GM12878 (cell line): ENCODE results near the gene ARHGAP21. TPM values are rescaled to one million over a fixed set of nuclear protein-coding genes. Genes with fewer than 3 reads are reported as not detected.

Experiments
- ATAC-seq: fragments of 200-7000 bp; cut with Tn5 transposase; 3 replicates; pipeline ENCODE4 v1.9.1; 2020; ENCODE audit warnings: mild to moderate bottlenecking, moderate library complexity
- BruUV-seq: library from RNA; stranded (reverse); fragments of 400-500 nt; replicated peaks from 2 replicates; lab custom pipeline; 2021; lab: Mats Ljungman, UMichigan
- CTCF ChIA-PET: fragments of 300-600 bp; sonication (Branson Sonifier 250); formaldehyde crosslinking; extraction: SDS; loops from one replicate; lab custom pipeline; 2021; ENCODE audit warnings: inconsistent platforms; lab: Yijun Ruan, JAX
- POLR2A ChIA-PET: fragments of 350-600 bp; formaldehyde crosslinking; extraction: SDS; loops from one replicate; lab custom pipeline; 2021; ENCODE audit warnings: inconsistent platforms; lab: Charles Lee
- RAD21 ChIA-PET: fragments of 300-600 bp; sonication (Branson Sonifier 250); formaldehyde crosslinking; loops from one replicate; lab custom pipeline; 2023; ENCODE audit warnings: antibody characterized with exemption; ENCODE audit not compliant: unreplicated experiment; lab: Charles Lee
- SMC1A ChIA-PET: fragments of 300-600 bp; sonication (Branson Sonifier 250); formaldehyde crosslinking; loops from one replicate; lab custom pipeline; 2023; ENCODE audit not compliant: unreplicated experiment, uncharacterized antibody; lab: Charles Lee
- DNase-seq: peaks from one replicate; pipeline ENCODE4 v3.0.0-alpha.2; 2011; ENCODE audit warnings: low read depth, low spot score
- FAIRE-seq: peaks from 3 replicates; lab custom pipeline; 2011; peaks lifted over from hg19 to GRCh38; lab: Jason Lieb, UNC
- H2AFZ ChIP-seq: 2 replicates; pipeline ENCODE4 v1.6.0; 2011; ENCODE audit warnings: low read depth, low read length, control low read depth; ENCODE audit not compliant: control insufficient read depth
- H3K27ac ChIP-seq: 2 replicates; pipeline ENCODE4 v1.5.1; 2011; ENCODE audit warnings: control low read depth; ENCODE audit not compliant: control insufficient read depth, insufficient read depth
- H3K27me3 ChIP-seq, 2 experiments: replicated peaks in 1 of 2; 2 replicates each; pipeline versions ENCODE4 v1.6.0 to v1.6.1; 2011; ENCODE audit warnings: low read length in 1 of 2; ENCODE audit not compliant: control insufficient read depth in 2 of 2, insufficient read depth in 2 of 2
- H3K36me3 ChIP-seq, 2 experiments: 2 replicates each; pipeline ENCODE4 v1.5.1; 2011; ENCODE audit warnings: low read length in 1 of 2; ENCODE audit not compliant: control insufficient read depth in 2 of 2, insufficient read depth in 2 of 2
- H3K4me1 ChIP-seq: 2 replicates; pipeline ENCODE4 v1.6.1; 2011; ENCODE audit warnings: mild to moderate bottlenecking, low read length, moderate library complexity, mixed read lengths; ENCODE audit not compliant: control insufficient read depth, insufficient read depth
- H3K4me2 ChIP-seq: 2 replicates; pipeline ENCODE4 v1.6.0; 2011; ENCODE audit warnings: control low read depth; ENCODE audit not compliant: control insufficient read depth, insufficient read depth
- H3K4me3 ChIP-seq: fragments of 200-600 bp; sonication (generic); 2 replicates; pipeline ENCODE4 v1.5.1; 2016
- H3K79me2 ChIP-seq: 2 replicates; pipeline ENCODE4 v1.6.0; 2011; ENCODE audit warnings: low read length; ENCODE audit not compliant: control insufficient read depth, insufficient read depth
- H3K9ac ChIP-seq: 2 replicates; pipeline ENCODE4 v1.8.0; 2011; ENCODE audit warnings: low read length, control low read depth, mixed read lengths; ENCODE audit not compliant: control insufficient read depth, insufficient read depth
- H3K9me3 ChIP-seq: replicated peaks from 3 replicates; pipeline ENCODE4 v1.5.1; 2011; ENCODE audit warnings: mild to moderate bottlenecking, low read length; ENCODE audit not compliant: control insufficient read depth, insufficient read depth
- H4K20me1 ChIP-seq: 2 replicates; pipeline ENCODE4 v1.6.0; 2011; ENCODE audit not compliant: control insufficient read depth, insufficient read depth
- BACH1 ChIP-seq: fragments of 450-650 bp; IDR thresholded peaks from 2 replicates; pipeline ENCODE4 v1.6.1; 2017; ENCODE audit warnings: mild to moderate bottlenecking, borderline replicate concordance
- CHD2 ChIP-seq: IDR thresholded peaks from 2 replicates; pipeline ENCODE4 v1.6.1; 2011; ENCODE audit warnings: low read depth, low read length, improper control_type of control experiment, borderline replicate concordance
- CTCF ChIP-seq, 3 experiments: IDR thresholded peaks in 2 of 3; conservative IDR thresholded peaks in 1 of 3; 2 replicates each; pipeline ENCODE4 v1.5.1; 2011; ENCODE audit warnings: low read depth in 3 of 3, low read length in 3 of 3, mild to moderate bottlenecking in 3 of 3, control low read depth in 2 of 3, moderate library complexity in 2 of 3, inconsistent platforms in 1 of 3, mixed read lengths in 1 of 3; ENCODE audit not compliant: control insufficient read depth in 2 of 3, insufficient read depth in 1 of 3; ENCODE audit errors: extremely low read depth in 1 of 3
- ETV6 ChIP-seq, 2 experiments: fragments of 450-650 bp in 1 of 2; IDR thresholded peaks in 1 of 2; conservative IDR thresholded peaks in 1 of 2; 2 replicates each; pipeline ENCODE4 v1.6.1; 2014; ENCODE audit warnings: antibody characterized with exemption in 1 of 2, borderline replicate concordance in 1 of 2, low read depth in 1 of 2, mild to moderate bottlenecking in 1 of 2, moderate library complexity in 1 of 2
- LARP7 ChIP-seq: fragments of 450-650 bp; IDR thresholded peaks from 2 replicates; pipeline ENCODE4 v1.6.1; 2017; ENCODE audit warnings: mild to moderate bottlenecking
- MXI1 ChIP-seq: fragments of 150-350 bp; IDR thresholded peaks from 2 replicates; pipeline ENCODE4 v1.6.1; 2011; ENCODE audit warnings: low read depth, mild to moderate bottlenecking, inconsistent platforms, low read length, improper control_type of control experiment
- RAD21 ChIP-seq: IDR thresholded peaks from 2 replicates; pipeline ENCODE4 v1.6.1; 2011; ENCODE audit warnings: mild to moderate bottlenecking, low read depth, low read length, moderate library complexity; ENCODE audit not compliant: insufficient read depth
- SMC3 ChIP-seq: IDR thresholded peaks from 2 replicates; pipeline ENCODE4 v1.6.1; 2011; ENCODE audit warnings: low read length, improper control_type of control experiment, borderline replicate concordance
- SREBF2 ChIP-seq: IDR thresholded peaks from 2 replicates; pipeline ENCODE4 v1.6.1; 2012; ENCODE audit warnings: mild to moderate bottlenecking, low read length
- ZBED1 ChIP-seq: IDR thresholded peaks from 2 replicates; pipeline ENCODE4 v1.6.1; 2016; ENCODE audit warnings: borderline replicate concordance
- WGBS: methylation state at CpG from one replicate; pipeline ENCODE4 v1.1.6; 2016; ENCODE audit warnings: low lambda C conversion rate; ENCODE audit not compliant: insufficient replicate concordance, insufficient coverage; ENCODE audit errors: missing lambda C conversion rate; 5-methylcytosine and 5-hydroxymethylcytosine counted together
- in situ Hi-C: fragments of 300-500 bp; cut with MboI; formaldehyde crosslinking; loops from 9 replicates; pipeline ENCODE4 v1.14.3; 2018; ENCODE audit warnings: mixed read lengths
- intact Hi-C: fragments of 100-400 bp; cut with micrococcal nuclease; formaldehyde crosslinking; loops from one replicate; pipeline ENCODE4 v1.14.2; 2022; ENCODE audit not compliant: unreplicated experiment
- polyA plus RNA-seq, 11 experiments: library from polyadenylated mRNA; depleted of rRNA in 4 of 11; unstranded in 6 of 11; stranded (reverse) in 5 of 11; fragments of >200 nt; fragmentation: Nextera tagmentation in 4 of 11; fragmentation: Illumina TruSeq in 1 of 11; extraction: Ambion mirVana in 4 of 11; extraction: Trizol in 1 of 11; gene quantifications; 1 replicate in 1 of 11; 2 replicates in 10 of 11; pipeline versions ENCODE4 v1.2.1 to v1.2.3, GENCODE V29; 2011 to 2016; ENCODE audit warnings: inconsistent platforms in 2 of 11, missing spikeins in 2 of 11, low read depth in 1 of 11
- total RNA-seq, 4 experiments: library from RNA; depleted of rRNA in 3 of 4; stranded (reverse); fragments of >200 nt in 3 of 4; fragmentation: Illumina TruSeq in 1 of 4; extraction: Trizol in 1 of 4; gene quantifications; 2 replicates each; pipeline versions ENCODE4 v1.2.1 to v1.2.3, GENCODE V29; 2013 to 2021
- TF ChIP-seq, protein P1 (sequence below): fragments of 450-650 bp; IDR thresholded peaks from 2 replicates; pipeline ENCODE4 v1.6.1; 2018; ENCODE audit warnings: mild to moderate bottlenecking, low read depth, moderate library complexity; ENCODE audit not compliant: partially characterized antibody

Gene ARHGAP21
- total and polyA plus RNA-seq, 10 of the 15 experiments (the other 5 are each of a cell fraction or from before 2014, with no cell fraction given), result 11.7 to 103 (median 37.6) TPM

DNA sequence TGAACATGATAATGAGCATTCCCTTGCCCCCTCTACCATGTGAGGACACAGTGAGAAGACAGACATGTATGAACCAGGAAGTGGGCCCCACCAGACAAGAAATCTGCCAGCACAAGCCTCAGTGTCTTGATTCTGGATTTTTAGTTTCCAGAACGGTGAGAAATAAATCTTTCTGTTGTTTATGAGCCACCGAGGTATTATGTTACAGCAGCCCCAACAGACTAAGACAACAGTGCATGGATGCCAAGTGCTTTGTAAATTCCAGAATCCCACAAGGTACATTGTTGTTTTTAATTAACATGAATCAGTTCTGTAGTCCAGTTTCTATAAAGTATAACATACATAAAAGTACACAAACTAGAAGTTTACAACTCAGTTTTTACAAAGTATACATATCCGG is 162.2 kb downstream of the ARHGAP21 start (continued):
- TF ChIP-seq SREBF2 (no peak), LARP7 (no peak)

- no peaks in the 10 kb centered on the region for H3K36me3 ChIP-seq
- H3K79me2 ChIP-seq, result no peaks in the 10 kb centered on the region
- peak; percentile 77 for ATAC-seq
- in situ Hi-C loops (loop anchor here (10.0 kb wide), 1 partner anchor 562 kb away; no protein-coding TSS in a partner anchor), intact Hi-C loops (loop anchor here (1.0 to 2.0 kb wide), 2 partner anchors 562 to 1399 kb away; no protein-coding TSS in a partner anchor)
- DNase-seq, result no peak
- H4K20me1 ChIP-seq, result no peaks in the 10 kb centered on the region
- TF ChIP-seq BACH1, result no peak
- TF ChIP-seq SMC3, result peak; percentile 63; the same call in 1 of the 2 replicates
- TF ChIP-seq, protein P1, sequence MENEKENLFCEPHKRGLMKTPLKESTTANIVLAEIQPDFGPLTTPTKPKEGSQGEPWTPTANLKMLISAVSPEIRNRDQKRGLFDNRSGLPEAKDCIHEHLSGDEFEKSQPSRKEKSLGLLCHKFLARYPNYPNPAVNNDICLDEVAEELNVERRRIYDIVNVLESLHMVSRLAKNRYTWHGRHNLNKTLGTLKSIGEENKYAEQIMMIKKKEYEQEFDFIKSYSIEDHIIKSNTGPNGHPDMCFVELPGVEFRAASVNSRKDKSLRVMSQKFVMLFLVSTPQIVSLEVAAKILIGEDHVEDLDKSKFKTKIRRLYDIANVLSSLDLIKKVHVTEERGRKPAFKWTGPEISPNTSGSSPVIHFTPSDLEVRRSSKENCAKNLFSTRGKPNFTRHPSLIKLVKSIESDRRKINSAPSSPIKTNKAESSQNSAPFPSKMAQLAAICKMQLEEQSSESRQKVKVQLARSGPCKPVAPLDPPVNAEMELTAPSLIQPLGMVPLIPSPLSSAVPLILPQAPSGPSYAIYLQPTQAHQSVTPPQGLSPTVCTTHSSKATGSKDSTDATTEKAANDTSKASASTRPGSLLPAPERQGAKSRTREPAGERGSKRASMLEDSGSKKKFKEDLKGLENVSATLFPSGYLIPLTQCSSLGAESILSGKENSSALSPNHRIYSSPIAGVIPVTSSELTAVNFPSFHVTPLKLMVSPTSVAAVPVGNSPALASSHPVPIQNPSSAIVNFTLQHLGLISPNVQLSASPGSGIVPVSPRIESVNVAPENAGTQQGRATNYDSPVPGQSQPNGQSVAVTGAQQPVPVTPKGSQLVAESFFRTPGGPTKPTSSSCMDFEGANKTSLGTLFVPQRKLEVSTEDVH, result no peak
- TF ChIP-seq RAD21, result peak; percentile 75
- TF ChIP-seq MXI1, result no peak
- TF ChIP-seq ETV6 (conservative IDR thresholded peaks at IDR 0.05 in 1 of 2, IDR thresholded peaks at IDR 0.05 in 1 of 2; ENCODE audit: borderline replicate concordance in 1 of 2, low read depth in 1 of 2), result no peak
- peak; percentile 61 to 65 (median 61); a peak in 5 of 6 replicates for TF ChIP-seq CTCF (IDR thresholded peaks at IDR 0.05 in 2 of 3, conservative IDR thresholded peaks at IDR 0.05 in 1 of 3; ENCODE audit: control insufficient read depth in 2 of 3, extremely low read depth in 1 of 3, insufficient read depth in 1 of 3, low read depth in 3 of 3, low read length in 3 of 3)
- no peak for TF ChIP-seq CHD2
- no peak for TF ChIP-seq ZBED1
- ChIA-PET RAD21 (interaction anchor here (0.5 to 2.2 kb wide), 6 partner anchors 16 to 563 kb away, joined by 3 to 14 read pairs (median 3); no protein-coding TSS in a partner anchor), SMC1A (interaction anchor here (0.6 to 2.7 kb wide), 9 partner anchors 22 to 1400 kb away, joined by 3 to 15 read pairs (median 3); no protein-coding TSS in a partner anchor), CTCF (interaction anchor here (0.6 to 4.3 kb wide), 21 partner anchors 8 to 1263 kb away, joined by 3 to 36 read pairs (median 3); no protein-coding TSS in a partner anchor), POLR2A (no interaction called here)
- H2AFZ ChIP-seq, result no peak overlapping the region
- H3K9ac ChIP-seq, result no peak overlapping the region
- FAIRE-seq, result peak; percentile 93
- WGBS, result 33% methylated on average over 24 of the region's 24 CpGs
- H3K27ac ChIP-seq, result no peak overlapping the region
- BruUV-seq, result no TSS peak
- H3K4me2 ChIP-seq, result no peak overlapping the region
- H3K4me3 ChIP-seq, result no peak overlapping the region
- H3K4me1 ChIP-seq, result no peaks in the 10 kb centered on the region
- no peaks in the 10 kb centered on the region for H3K9me3 ChIP-seq
- no peaks in the 10 kb centered on the region; a peak in 1 of 4 replicates for H3K27me3 ChIP-seq
These were observed 166.6 kb downstream of the ARHGAP21 start for GRCh38 chr10:24556750-24557742.
